GM12873 (cell line): Measurements from ENCODE around the gene FAM8A1.

Source experiments
- CTCF ChIP-seq: IDR thresholded peaks from 2 replicates; pipeline ENCODE4 v1.5.1; 2012; ENCODE audit warnings: low read depth, mild to moderate bottlenecking, moderate library complexity, low read length, control low read depth; ENCODE audit not compliant: insufficient read depth; ENCODE audit errors: missing control alignments

The FAM8A1 gene

GRCh38 chr6:17606606-17607005 lies 6.5 kb downstream of the FAM8A1 start:
- no peak for TF ChIP-seq CTCF

- no peak for TF ChIP-seq CTCF
Observed at GRCh38 chr6:17610835-17611234, 10.7 kb downstream of the FAM8A1 start.

GRCh38 chr6:17612048-17612447 lies 11.9 kb downstream of the FAM8A1 start:
- no peak for TF ChIP-seq CTCF

DNA sequence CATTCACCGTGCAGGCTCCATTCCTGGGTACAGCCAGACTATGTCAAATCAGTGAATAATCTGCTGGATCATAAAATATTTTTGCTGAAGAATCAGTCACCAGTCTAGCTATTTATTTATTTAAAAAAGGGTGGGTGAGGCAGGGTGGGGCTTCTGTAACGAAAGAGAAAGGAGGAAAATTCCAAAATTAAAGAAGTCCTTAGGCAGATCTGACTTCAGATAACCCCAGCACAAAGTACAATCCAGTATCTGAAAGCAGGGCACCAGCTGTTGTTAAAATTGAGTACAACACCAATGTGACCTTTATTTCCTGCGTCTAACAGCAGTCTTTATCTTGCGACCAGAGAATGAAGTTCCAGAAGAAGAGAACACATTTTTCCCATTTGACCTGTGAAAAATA lies 15.7 kb downstream of the FAM8A1 start:
- TF ChIP-seq CTCF: no peak

GRCh38 chr6:17621003-17621402 lies 20.9 kb downstream of the FAM8A1 start:
- TF ChIP-seq CTCF: no peak

- peak; percentile 9 for TF ChIP-seq CTCF
Observed at GRCh38 chr6:17622144-17622543, 22.0 kb downstream of the FAM8A1 start.

- no peak for TF ChIP-seq CTCF
Observed at GRCh38 chr6:17624396-17624795, 24.3 kb downstream of the FAM8A1 start.

DNA sequence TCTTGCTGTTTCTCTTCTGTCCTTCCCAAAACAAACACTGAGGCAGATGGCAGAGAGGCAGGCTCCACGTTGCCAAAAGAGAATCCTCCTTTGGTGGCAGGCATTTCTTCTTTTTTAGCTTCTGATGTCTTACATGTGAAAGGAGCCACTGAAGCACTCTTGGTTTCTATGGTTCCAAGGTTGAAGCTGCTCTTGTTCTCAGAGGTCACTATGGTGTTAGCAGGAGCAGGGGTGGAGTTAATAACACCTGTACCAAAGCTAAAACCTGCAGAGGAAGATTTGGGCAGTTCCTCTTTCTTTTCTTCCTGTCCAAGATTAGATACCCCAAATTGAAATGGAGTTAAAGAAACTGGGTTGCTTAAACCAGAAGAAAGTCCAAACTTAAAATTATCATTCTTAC lies 28.8 kb downstream of the FAM8A1 start:
- TF ChIP-seq CTCF: no peak
